Measurements from ENCODE around the gene PIF1. TPM values are rescaled to one million over a fixed set of nuclear protein-coding genes. Genes with fewer than 3 reads are reported as not detected.

The PIF1 gene
- total RNA-seq, 4 donors from 2014 or later, result 0.16 to 4.0 (median 2.5) TPM

DNA sequence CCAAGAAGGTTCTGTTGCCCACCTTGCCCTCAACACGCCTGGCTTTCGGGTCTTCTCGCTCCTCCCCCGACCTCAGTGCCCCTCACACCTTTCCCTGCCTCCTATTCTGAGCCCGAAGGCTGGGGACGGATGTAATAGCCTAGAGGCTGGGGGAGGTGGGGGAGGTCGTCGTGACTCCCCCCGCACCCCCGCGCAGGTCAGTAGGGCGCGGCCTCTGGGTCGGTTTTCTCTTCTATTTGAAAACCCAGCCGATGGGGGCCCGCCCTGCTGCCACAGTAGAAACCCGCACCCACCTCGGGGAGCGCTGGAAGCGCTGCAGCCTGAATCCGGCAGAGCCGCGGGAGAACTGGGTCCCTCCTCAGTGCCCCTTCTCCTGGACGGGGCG lies 49.1 kb downstream of the PIF1 start:
- TF ChIP-seq, protein P1, sequence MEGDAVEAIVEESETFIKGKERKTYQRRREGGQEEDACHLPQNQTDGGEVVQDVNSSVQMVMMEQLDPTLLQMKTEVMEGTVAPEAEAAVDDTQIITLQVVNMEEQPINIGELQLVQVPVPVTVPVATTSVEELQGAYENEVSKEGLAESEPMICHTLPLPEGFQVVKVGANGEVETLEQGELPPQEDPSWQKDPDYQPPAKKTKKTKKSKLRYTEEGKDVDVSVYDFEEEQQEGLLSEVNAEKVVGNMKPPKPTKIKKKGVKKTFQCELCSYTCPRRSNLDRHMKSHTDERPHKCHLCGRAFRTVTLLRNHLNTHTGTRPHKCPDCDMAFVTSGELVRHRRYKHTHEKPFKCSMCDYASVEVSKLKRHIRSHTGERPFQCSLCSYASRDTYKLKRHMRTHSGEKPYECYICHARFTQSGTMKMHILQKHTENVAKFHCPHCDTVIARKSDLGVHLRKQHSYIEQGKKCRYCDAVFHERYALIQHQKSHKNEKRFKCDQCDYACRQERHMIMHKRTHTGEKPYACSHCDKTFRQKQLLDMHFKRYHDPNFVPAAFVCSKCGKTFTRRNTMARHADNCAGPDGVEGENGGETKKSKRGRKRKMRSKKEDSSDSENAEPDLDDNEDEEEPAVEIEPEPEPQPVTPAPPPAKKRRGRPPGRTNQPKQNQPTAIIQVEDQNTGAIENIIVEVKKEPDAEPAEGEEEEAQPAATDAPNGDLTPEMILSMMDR (IDR thresholded peaks at IDR 0.05; ENCODE audit: low read depth), result no peak

DNA sequence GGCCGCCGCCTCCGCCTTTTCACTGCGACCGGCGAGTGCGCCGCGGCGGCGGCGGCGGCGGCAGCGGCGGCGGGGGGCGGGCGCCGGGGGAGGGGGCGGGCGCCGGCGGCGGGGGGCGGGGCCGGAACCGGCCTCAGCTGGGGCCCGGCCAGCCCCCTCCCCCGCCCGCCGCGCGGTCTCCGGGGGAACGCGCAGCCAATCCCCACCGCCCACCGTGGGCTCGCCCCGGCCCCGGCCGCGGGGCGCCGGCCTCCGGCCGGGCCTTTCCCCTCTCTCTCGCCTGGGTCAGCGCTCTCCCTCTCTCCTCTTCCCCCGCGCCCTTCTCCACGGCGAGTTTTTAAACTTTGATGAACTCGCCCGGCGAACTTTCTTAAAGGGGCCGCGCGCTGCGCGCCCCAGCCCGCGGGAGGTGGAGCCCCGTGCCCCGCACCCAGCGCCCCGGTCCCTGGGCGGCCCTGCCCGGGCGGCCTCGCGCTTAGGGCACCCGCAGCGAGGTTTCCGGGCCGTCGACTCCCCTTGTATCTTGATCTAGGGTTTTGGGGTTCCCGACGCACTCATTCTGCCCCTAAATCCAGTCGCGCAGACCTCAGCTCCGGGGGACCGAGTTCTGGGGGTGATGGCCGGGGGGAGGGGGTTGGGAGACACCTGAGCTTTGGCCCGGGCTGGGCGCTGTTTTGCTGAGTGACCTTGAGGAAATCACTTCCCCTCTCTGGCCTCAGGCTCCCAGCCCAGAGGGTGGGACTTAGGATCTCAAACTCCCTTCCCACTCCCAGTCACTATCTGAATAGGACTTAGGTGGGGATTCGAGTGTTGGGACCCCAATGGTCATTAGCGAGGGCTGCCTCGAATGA lies 49.7 kb downstream of the PIF1 start, which contains the start of gene RBPMS2:
Gene RBPMS2 (minus strand): TSS at position 39 of the 851 bp plus-strand sequence. CDS start 270 bp downstream, outside the sequence.
- TF ChIP-seq, protein P1 (IDR thresholded peaks at IDR 0.05; ENCODE audit: low read depth), result no peak

DNA sequence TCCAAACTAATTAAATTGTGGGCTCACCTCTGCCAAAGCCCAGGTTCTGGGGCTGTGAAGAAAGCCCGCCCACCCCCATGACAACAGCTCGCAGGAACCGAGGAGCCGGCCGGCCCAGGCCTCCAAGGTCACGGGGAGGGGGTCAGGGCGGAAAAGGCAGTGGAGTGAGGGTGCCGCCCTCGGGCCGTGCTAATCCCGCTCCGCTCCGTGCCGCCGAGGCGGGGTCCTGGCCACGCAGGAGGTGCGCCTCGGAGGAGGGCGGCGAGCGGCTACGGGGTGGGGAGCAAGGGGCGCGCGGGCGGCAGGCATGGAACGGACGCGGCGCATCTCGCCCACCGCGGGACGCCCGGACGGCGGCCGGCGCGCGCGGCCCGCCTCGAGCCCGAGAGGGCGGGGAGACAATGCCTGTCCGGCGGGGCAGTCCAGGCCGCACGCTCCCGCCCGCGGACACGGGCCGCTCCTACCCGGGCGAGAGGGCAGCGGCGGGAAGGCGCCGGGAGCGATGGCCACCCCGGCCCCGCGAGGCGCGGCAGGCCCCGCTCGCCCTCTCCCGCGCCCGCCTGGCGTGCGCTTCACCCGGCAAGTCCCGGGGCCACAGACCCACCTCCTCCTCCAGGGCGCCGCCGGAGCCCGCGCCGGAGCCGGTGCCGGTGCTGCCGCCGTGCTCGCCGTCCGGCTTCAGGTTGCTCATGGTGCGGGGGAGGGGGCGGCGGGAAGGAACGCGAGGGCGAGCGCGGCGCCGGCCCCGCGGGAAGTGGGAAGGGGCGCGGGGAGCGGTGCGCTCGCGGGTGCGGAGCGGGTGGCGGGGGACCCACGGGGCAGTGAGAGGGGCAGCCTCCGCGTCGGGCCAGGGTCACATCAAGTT lies 50.6 kb downstream of the PIF1 start:
- TF ChIP-seq, protein P1 (IDR thresholded peaks at IDR 0.05; ENCODE audit: low read depth), result no peak

DNA sequence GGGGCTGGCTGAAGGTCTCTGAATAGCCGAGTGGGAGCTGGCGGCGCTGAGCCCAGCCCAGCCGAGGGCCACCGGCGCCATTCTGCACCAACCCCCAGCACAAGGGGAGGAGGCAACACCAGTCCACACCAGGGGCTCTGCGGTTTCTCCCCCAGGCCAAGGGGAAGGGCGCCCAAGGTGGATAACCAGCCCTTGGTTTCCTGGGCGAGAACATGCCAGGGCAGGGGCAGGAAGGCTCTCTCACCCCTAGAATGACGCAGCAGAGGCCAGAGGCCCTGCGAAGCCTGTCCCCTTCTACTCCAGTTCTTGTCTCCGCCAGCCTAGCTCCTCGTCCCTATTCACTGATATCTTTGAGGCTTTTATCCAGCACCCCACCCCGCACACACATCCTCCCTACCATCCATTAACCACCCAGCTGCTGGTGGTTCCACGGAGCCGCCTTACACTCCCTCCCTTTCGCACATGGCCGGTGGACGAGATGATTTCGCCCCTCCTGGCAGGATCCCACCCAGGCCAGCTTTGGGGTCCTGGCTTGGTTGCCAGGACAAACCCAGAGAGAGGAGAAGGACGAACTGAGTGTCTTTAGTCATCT lies 51.3 kb downstream of the PIF1 start:
- TF ChIP-seq, protein P1 (IDR thresholded peaks at IDR 0.05; ENCODE audit: low read depth), result no peak

DNA sequence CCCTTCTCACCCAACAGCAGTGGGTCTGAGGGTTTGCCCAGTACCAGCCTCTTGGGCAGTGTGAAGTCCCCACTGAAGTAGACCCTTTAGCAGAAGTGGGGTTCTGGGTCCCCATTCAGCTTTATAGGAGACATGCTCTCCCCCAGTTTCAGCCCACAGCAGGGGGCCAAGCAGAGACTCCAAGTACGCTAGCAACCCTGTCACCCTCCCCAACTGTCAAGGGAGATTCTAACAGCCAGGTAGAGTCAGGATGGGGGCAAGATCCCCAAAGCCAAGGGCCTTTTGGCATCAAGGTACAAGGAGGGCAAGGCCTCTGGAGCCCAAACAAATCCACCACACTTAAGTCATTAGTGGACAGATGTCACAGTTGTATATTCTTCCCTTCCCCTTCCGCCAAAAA lies 51.8 kb downstream of the PIF1 start:
- TF ChIP-seq, protein P1 (IDR thresholded peaks at IDR 0.05; ENCODE audit: low read depth), result no peak

DNA sequence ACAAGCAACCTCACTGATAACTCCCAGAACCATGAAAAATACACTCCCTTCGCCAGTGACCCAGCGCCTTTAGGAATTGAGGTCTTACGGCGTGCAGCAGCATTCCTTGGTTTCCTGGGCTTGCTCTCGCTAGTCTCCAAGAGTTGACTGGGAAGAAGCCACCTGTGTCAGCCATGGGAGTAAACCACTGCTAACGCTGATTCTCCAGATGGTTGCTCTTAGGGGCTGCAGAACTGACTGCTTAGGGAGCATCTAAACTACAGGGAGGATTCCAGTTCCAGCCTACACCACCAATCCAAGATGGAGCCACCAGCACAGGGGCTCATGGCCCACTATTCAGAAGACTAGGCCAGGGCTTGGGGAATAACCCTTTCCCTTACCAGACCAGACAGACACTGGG lies 52.5 kb downstream of the PIF1 start:
- TF ChIP-seq, protein P1 (IDR thresholded peaks at IDR 0.05; ENCODE audit: low read depth), result no peak

All from subcutaneous adipose tissue (tissue), 4 donors.